ENCODE data around the gene PTPRA.

The PTPRA gene

DNA sequence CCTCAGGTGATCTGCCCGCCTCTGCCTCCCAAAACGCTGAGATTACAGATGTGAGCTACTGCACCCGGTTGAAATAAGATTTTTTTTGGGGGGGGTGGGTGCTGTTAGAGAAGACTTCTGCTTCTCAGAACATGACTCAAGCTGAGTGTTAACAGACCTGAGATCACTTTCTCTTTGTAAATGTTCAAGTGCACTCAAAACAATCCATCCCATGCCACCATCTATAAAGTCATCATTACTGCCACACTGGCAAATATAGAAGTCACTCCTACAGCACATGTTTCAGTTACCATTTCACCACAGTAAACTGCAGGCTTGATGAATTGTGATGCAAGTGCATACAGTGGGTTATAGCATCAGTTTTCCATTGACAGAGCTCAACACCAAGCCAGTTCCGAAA is 23.8 kb upstream of the PTPRA start:
- DNase-seq (ENCODE audit: low spot score) = no peak

DNA sequence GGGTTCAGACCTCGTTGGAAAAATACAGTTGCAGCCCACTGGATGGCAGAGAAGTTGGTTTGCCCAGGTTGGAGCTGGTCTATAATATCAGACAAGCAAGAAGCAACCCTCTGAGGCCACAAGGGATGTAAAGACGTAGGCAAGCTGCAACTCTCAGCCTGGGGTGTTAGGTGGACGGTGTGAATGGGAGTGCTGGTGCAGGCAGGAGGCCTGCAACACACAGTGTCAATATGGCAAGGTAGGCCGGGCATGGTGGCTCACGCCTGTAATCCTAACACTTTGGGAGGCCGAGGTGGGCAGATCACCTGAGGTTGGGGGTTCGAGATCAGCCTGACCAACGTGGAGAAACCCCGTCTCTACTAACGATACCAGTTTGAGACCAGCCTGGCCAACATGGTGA is 22.2 kb upstream of the PTPRA start:
- no peak for DNase-seq (ENCODE audit: low spot score)

DNA sequence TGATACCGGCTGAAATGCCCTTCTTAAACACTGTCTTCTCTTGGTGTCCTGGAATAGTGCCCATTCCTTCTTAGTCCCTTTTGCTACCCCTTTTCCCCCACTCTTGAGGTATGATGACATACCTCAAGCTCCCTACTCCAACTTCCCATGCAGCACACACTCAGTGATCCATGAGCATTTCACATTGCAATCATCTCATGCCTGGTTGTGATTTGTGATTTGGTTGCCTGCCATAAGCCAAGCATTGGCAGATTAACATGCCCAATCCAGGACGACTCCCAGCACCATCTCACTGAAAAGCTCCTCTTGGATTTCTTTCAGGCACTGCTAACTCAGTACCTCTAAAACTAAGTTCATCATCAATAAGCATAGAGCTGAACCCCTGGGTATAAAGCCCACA is 14.7 kb upstream of the PTPRA start:
- DNase-seq (ENCODE audit: low spot score) = no peak

DNA sequence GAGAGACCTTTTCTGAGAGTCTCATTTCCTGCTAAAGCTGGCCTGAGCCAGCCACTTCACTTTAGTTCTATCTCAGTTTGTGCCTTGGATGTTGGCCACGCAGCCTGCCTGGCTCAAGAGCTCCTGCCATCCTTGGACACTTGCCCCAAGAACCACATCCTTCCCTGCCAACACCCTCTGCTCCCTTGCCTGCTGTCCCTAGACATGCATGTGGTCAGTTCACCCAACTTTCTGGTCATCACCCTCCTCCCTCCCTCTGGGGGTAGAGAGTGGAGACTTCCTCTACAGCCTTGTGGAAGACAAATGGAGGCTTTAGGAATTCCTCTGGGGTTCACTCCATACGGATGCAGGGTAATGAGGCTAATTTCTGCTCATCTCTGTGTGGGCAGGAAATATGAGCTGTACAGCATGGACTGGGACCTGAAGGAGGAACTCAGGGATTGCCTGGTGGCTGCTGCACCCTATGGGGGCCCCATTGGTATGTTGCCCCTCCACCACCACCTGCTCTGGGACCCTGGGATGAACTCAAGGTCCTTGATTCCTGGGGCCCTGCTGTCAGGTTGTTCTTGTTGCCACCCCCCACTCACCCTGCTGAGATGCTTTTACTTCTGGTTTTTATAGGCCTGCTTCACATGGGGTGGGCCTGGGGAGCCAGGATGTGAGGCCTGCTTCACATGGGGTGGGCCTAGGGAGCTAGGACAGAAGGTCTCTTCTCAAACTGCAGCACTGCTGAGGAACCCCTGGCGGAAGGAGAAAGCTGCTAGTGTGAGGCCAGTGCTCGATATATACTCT is 13.8 kb upstream of the PTPRA start:
- DNase-seq (ENCODE audit: low spot score) = peak; percentile 38

DNA sequence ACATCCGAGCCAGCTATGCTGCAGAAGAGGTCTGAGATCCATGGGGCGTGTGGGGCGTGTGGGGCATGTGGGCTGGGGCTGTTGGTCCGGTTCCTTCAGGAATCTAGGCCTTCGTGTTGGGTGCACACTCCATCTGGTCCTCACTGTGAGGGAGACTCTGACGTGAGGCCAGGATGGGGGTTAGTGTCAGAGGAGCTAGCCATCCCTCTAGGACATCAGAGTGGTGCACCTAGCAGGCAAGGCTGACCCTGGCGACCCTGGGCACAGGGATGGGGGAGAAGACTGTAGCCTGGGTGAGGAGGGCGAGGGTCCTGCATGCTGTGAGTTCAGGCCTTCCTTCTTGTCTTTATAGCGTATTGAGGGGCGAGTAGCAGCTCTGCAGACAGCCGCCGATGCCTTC is 8.7 kb upstream of the PTPRA start:
- DNase-seq (ENCODE audit: low spot score) = no peak

DNA sequence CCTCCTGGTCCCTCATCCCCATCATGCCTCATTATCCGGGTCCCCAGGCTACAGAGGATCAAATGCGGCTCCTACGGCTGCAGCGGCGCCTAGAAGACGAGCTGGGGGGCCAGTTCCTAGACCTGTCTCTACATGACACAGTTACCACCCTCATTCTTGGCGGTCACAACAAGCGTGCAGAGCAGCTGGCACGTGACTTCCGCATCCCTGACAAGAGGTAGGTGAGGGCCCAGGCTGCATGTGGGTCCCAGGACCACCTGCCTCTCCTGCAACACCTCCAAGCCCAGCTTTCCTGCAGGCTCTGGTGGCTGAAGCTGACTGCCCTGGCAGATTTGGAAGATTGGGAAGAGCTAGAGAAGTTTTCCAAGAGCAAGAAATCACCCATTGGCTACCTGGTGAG is 8.2 kb upstream of the PTPRA start:
- DNase-seq (ENCODE audit: low spot score) = no peak

DNA sequence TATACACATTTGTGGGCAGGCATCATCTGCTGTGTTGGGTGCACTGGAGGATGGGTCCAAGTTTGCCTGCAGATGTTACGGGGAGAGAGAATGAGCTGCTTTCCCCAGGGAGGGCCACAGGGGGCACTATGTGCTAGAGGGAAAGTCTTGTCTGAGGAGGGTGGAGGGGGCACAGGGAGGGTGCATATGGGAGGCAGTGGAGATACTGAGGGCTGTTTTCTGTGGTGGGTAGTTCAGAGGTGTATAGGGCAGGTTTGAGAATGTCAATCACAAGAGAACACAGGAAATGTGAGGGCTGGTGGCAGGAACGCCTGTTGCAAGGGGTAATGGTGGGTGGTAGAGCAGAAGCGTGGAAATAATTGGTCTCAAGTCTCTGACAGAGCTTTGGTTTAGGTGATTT is 7.7 kb upstream of the PTPRA start:
- DNase-seq (ENCODE audit: low spot score) = no peak

DNA sequence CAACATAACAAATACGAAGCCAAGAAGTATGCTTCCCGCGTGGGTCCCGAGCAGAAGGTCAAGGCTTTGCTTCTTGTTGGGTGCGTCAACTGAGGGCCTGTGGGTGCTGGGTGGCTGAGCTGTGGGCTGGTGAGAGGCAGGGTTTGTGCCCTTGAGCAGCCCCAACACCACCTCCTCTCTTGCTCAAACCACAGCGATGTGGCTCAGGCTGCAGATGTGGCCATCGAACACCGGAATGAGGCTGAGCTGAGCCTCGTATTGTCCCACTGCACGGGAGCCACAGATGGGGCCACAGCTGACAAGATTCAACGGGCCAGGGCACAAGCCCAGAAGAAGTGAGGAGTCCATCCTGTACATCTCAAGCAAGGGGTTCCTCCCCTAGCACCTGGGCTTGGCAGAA is 7.0 kb upstream of the PTPRA start:
- no peak for DNase-seq (ENCODE audit: low spot score)

DNA sequence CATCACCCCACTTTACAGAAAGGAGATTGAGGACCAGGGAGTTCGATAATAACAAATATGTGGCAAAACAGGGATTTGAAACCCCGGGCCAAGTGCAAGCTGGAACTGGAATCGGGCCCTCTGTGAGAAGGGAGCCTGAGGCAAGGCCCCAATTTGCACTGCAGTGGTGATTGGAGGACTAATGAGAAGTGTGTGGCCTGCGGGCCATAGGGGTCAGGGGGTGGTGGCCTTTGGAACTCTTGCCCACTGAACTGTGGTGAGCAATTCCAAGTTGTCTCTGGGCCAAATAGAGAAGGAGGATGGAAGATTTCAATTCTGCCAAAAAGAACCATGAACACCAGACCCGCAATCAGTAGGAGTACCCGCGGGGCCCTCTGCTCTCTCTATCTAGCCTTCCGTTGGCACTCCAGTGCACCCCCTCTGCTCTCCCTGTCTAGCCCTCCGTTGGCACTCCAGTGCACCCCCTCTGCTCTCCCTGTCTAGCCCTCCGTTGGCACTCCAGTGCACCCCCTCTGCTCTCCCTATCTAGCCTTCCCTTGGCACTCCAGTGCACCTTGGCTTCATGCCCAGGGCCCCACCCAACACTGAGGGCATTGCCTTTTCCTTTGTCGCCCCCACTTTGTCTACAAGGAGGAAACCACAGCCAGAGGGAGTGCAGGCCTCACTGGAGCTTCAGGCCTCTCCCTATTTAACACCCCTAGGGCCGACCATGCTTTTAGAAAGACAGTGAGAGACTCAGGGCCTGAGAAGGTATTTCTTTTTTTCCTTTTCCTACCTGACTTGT is 6.0 kb upstream of the PTPRA start:
- no peak for DNase-seq (ENCODE audit: low spot score)

DNA sequence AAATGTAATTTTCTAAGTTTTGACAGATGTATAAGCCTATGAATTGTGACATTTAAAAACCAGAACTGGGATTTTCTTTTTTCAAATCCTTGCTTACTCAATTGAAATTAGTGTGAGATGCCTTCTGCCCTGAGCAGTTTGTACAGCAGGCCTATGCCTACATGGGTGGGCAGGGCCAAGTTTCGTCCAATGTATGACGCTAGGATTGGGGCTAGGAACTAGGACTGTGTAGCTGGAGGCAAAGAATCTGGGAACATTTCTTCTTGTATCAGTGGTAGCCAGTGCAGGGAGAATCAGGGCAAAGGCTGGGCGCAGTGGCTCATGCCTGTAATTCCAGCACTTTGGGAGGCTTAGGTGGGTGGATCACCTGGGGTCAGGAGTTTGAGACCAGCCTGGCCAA is 3.9 kb upstream of the PTPRA start:
- DNase-seq (ENCODE audit: low spot score) = no peak

DNA sequence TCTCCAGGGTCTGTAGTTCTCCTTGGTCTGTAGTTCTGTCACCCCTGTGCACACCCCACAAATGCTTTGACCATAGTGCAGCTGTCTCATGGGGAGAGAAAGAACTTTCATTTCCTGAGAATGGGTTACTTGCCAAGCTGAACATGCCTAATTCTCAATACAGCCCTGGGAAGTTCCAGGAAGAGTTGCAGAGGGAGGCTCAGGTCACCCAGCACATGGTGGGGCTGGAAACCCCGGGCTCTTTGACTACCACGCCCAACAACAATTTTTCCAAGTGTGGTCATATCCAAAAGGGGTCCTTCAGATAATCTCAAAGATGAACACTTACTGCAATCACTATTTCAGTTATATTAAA is 2.2 kb upstream of the PTPRA start:
- DNase-seq (ENCODE audit: low spot score) = no peak

DNA sequence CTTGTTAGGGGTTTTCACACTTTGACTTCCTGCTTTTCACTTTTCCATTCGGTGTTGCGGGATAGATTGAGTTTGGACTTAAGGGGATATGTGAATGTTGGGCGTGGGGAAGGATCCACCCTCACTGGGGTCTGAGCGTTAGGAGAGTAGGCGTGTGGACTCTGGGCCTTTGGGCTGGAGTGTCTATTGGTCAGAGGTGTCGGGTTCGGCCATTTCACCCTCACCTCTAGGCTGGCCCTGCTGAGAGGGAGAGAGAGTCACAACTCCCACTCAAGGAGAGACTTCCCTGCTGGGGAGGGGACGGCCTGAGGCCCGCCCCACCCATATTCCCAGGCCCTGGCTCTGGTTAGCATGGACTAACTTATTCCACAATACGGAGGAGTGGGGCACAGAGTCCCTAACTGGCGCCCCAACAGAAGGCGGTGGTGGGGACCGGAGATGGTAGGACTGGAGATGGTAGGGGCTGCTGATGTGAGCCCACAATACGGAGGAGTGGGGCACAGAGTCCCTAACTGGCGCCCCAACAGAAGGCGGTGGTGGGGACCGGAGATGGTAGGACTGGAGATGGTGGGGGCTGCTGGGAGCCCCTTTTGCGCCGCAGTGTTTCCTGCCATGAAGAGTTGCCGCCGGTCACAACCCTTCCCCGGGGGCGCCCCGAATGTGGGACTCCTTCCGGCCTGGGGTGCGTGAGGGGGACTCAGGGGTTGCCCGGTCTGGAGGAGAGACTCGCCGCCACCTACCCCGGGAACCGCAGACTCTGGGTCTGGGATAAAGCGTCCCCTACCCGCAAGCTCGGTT is 1.4 kb upstream of the PTPRA start:
- no peak for DNase-seq (ENCODE audit: low spot score)

DNA sequence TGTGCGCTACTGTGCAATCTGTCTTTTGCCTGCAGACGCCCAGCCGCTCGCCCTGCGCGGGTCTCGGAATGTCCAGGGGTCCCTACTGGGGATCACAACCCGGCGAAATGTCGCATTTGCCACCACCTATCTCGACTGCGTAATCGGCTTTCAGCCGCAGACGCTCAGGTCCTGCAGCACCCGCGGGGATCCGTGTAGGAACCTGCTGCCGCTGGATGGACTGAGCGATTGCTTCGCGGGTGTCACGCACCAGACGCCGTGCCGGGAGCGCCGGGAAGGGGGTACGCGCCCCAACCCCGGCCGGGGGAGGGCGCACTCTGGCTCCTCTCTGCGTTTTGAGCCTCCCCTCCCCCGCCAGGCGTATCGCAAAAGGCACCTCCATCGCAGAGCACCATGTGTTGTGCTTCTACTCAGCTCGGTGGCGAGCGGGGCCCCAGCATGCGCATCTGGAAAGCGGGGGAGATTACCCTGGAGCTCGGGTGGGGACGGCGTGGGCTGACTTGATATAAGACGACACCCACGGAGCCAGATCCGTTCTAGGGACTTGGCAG is 747 bp upstream of the PTPRA start:
- DNase-seq (ENCODE audit: low spot score) = peak; percentile 56

DNA sequence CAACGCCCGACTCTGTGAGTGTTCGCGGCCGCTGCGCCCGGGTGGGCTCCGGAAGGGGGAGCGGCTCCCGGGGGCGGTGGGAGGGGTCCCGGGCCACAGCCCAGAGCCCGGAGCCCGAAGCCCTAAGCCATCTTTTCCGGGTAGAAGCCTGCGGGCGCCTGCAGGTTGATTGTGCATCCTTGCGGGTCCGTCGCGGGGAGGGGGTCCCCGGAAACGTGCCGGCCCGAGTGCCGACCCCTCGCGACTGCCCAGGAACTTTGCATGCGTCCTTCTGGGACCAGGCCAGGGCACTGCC is 413 bp downstream of the PTPRA start:
- DNase-seq (ENCODE audit: low spot score) = no peak

DNA sequence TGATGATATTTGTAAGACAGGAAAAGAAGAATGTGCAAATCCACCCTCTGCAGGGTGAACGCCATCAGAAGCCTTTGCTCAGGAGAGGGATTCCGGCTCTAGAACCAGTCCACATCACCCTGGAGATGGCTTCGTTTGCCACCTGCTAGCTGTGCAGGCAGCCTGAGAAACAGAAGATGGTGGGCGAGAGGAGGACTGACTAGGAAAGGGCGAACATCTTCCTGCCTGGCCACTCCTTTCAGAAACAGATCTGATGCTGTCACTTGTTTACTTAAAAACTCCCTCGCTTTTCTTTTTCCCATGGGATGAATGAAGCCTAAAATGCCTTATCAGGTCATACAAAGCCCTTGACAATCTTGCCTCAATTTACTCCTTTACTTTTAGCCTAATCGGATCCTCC is 1.2 kb downstream of the PTPRA start:
- no peak for DNase-seq (ENCODE audit: low spot score)

DNA sequence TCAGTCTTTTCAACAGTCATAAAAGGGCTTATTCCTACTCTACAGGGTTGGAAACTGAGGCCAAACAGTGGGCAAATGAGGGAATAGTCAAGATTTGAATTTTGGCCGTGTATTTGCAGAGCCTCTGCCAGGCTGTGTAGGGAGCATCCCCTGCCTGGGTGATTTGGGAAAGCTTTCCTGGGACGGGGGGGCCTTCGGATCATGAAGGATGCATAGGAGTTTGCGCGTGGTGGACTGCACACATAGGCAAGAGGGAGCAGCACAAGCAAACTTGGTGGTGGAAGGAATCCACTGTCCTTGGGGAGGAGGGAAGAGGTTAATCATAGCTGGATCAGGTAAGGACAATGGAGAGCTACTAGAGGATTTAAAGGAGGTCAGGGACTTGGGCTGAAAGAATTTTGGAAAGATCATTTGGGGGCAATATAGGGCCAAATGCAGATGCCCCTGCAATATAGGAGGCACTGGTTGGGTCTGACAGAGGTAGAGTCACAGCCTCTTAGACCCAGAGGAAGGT is 2.5 kb downstream of the PTPRA start:
- no peak for DNase-seq (ENCODE audit: low spot score)

DNA sequence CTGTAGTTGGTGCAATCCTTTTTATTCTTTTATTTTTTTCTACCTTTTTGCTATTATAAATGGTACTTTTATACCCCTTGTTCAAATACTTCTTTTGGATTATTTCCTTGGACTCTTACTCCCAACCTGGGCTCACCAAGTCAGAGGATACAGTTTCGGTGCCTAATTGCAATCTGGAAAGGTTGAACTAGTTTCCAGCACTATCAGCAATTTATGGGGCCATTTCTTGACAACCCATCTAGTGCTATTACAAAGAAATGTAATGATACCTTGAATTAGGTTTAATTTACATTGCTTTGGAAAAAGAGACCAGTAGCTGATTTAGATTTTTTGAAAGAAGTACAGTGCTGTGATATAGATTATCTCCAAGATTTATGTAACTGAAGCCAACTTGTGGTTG is 5.2 kb downstream of the PTPRA start:
- DNase-seq (ENCODE audit: low spot score) = no peak

DNA sequence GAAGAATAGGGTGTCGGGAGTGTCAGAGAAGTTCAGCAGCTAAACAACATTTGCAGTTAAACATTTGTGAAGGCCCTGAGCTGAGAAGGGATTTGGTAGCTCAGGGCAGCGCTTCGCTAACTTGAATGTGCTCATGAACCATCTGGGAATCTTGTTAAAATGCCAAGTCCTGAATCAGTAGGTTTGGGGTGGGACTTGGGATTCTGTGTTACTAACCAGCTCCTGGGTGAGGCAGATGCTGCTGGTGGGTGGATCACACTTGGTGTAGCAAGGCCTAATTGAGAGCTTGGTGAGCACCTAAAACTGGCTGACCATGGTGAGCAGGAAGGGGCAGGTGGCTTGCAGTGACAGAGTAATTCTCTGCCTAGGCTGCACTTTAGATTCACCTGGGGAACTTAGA is 5.9 kb downstream of the PTPRA start:
- DNase-seq (ENCODE audit: low spot score) = peak; percentile 83

DNA sequence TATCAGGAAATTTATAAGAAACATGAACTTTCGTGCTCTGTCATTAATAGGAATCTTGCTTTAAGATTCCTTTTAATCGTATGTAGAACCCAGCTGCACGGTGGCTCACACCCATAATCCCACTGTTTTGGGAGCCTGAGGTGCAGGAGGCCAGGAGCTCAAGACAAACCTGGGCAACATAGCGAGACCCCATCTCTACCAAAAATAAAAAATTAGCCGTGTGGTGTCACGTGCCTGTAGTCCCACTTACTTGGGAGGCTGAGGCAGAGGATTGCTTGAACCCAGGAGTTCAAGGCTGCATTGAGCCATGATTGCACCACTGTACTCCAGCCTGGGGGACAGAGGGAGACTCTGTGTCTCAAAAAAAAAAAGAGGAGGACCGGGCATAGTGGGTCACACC is 7.4 kb downstream of the PTPRA start:
- no peak for DNase-seq (ENCODE audit: low spot score)

DNA sequence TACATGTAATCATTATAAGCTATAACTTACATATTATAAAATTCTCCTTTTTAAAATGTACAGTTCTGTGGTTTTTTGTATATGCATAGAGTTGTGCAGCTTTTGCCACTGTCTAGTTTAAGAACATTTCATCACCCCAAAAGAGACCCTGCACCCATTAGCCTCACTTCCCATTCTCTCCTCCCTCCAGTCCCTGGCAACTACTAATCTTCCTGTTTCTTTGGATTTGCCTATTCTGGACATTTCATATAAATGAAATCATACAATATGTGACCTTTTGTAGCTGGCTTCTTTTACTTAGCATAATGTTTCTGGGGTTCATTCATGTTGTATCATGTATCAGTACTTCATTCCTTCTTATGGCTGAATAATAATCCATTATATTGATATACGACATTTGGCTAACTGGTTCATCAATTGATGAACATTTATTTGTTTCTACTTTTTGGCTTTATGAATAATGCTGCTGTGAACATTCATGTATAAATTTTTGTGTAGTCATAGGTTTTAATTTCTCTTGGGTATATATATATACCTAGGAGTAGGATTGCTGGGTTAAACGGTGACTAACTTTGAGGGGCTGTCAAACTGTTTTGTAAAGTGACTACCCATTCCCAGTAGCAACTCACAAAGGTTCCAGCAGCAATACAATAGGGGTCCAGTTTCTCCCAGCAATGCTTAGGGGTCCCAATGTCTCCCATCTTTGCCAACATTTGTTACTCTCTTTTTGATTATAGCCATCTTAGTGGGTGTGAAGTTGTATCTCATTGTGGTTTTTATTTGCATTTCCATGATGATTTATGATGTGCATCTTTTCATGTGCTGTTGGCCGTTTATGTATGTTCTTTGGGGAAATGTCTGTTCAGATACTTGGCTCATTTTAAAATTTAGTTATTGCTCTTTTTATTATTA is 10.7 kb downstream of the PTPRA start:
- DNase-seq (ENCODE audit: low spot score) = no peak

DNA sequence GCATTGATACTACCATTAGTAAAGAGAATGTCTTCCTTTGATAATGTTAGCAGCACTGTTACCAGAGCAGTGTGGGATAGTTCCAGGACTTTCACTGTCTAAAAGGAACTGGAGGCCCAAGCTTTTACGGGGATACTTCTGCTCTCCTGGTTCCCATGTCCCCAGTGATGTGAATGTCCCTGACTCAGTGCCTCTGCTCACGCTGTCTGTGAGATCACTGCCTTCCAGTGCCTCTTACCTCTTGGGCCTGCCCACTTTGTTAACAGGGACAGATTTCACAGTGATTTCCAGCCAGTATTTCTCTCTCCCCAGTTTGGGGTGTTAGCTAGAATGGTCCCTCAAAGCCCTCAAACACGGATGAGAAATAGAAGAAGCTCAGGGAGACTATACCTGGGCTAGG is 14.4 kb downstream of the PTPRA start:
- DNase-seq (ENCODE audit: low spot score) = no peak

Measured in AG08396 (cell line).